NCI-H524 treated with DMSO at 0.1 percent for 48 hours (cell line): ENCODE results near the gene CDK5RAP1.

ENCODE experiments used
- DNase-seq: peaks from one replicate; lab custom pipeline; 2025; lab: John Stamatoyannopoulos, UW

CDK5RAP1 gene

DNA sequence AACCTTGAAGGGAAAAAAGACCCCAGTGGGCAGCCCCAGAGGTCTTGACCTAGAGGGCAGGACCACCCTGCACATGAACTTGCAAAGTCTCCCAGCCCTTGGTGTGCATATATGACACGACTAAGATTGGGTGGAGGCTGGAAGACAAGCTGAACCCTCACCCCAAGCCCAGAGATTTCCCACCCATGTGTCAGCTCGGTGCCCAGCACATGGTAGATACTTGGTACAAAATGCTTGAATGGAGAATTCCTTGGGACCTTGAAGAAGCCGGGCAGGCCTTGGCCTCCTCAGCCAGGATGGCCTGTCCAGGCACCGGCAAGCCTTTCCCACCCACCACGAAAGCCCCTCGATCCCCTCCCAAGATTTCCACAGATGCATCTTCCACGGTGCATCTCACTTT is 67.7 kb downstream of the CDK5RAP1 start:
- DNase-seq = no peak

DNA sequence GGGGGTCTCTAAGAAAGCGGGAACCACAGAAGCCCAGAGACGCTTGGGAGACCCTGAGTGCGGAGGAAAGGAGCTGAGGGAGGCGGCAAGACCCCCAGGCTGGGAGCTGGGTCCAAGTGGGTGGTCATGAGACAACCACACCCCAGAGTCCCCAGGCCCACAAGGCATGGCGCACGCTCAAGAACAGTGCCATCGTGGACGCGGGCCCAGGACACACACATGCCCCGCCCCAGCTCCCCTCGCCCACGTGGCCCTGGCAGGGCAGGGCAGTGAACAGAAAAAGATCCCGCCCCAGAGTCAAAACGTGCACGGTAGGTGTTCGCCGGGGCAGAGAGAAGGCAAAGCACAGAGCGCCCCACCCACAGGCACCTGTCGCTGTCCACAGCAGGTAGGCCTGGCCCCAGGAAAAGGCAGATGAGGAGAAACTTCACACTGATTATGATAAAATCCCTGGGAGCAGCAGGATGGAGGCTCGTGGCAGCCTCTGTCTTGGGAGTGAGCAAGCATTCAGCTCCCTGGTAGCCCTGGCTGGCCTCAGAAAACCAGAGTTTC is 68.3 kb downstream of the CDK5RAP1 start:
- DNase-seq = no peak

DNA sequence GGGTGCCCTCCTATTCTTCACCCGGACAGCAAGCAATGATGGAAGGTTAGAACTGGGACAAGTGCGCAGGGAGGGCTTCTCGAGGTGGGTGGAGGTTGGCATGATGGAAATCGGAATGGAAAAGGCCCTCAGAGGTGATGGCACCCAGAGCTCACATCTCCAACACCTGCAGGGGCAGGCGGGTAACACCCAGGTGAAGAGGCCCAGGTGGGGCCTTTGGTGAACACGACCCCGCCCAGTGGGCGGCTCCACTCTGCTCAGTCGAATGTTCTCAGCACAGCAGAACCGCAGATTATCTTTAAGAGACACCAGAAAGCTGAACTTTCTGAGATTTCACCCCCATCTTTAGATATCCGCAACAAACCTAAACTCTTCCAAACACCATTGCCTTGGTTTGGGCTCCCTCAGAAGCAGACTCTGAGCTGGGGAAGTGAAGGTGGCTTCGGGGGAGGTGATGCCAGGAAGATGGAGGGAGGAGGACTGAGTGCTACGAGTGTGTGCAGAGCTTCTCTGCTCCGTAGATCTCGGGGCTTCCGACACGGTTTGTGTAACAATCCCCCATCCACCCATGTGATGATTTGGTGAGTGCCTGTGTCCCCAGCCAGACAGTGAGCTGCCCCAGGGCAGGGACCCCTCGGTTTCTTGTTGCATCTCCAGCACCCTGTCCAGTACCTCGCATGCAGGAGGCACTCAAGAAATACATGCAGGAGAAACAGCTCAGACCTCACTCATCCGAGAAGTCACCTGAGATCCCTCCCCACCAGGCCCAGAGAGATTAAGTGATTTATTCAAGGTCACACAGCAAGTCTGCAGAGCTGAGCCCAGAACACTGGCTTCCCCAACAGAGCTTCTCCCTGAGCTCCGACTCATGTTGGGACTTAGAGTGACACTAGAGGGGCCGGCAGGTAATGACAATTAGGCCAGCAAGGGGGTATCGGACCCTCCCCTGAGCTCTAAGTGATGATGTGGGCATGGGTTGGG is 72.9 kb downstream of the CDK5RAP1 start:
- DNase-seq = no peak

DNA sequence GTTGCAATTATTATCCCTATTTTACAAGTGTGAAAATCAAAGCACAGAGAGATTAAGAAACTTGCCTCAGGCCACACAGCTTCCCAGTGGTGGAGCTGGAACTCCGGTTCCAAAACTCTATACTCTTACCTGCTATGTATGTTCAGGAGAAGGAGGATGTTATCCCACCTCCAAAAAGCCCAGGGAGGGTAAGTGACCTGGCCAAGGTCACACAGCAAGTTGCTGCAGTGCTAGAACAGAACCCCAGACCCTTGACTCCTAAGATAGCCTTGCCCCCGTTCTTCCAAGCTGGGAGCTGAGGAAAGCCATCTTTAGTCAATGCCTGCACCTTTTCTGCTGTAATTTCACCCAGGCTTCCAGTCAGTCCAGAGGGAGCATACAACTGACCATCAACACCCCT is 76.0 kb downstream of the CDK5RAP1 start:
- DNase-seq = no peak

DNA sequence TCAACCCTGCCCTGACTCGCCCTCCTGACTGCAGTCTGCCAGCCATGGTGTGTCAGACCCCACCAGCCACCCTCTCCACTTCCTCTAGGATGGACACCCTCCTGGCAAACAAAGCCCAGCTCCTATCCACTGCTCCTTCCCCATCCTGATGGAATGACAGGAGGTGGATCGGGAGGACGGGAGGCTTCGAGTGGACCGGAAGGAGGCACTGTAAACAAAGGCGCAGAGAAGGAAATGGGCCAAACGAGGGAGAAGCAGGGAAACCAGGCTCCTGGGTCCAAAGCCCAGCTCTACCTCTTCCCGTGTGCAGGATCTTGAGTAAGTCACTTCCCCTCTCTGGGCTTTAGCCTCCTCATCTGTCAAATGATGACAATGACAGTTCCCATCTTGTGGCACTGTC is 78.1 kb downstream of the CDK5RAP1 start:
- DNase-seq = no peak

DNA sequence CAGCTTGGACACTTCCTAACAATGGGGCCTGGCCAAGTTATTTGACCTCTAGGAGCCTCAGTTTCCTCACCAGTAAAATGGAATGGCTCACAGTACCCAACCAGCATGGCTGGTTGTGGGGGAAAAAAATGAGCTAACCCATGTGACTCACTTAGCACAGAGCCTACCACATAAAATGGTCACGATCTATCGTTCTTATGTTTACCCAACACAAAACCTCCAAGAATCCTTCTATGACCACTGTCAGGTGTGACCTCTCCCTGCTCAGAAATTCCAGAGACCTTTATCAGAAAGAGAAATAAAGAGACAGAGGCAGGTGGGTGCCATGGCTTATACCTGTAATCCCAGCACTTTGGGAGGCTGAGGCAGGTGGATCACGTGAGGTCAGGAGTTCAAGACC is 78.9 kb downstream of the CDK5RAP1 start:
- no peak for DNase-seq

DNA sequence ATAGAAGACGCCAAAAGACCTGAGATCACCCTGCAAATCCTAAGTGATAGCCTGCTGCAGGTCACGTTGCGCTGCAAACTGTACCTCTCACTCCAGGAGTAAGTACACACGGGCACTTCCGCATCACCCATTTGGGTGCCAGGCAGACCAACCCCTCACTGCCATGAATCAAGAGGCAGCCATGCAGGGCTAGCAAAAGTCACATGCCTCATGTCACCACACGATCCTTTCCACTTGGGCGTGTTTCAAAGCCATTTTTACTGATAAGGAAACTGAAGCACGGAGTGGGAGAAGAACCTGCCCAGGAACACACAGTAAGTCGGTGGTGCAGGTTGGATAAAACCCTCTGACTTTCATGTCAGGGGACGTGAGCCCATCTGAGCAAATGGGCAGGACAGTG is 81.3 kb downstream of the CDK5RAP1 start:
- DNase-seq = no peak

DNA sequence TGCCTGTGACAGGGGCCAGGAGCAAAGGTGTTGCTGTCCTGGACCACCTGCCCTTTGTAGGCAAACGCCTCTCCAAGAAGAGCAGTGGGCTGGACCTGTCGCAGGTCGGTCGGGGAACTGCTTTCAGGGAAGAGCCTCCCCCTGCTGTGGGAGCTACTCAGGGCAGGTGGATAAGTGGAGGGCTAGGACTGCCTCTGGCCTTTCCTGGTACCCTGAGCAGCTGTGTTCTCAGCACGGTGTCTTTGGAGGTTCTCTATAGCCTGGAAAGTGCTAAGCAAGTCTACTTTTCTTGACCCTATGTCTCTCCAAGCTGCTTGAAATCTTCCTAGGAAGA is 83.3 kb downstream of the CDK5RAP1 start:
- no peak for DNase-seq

DNA sequence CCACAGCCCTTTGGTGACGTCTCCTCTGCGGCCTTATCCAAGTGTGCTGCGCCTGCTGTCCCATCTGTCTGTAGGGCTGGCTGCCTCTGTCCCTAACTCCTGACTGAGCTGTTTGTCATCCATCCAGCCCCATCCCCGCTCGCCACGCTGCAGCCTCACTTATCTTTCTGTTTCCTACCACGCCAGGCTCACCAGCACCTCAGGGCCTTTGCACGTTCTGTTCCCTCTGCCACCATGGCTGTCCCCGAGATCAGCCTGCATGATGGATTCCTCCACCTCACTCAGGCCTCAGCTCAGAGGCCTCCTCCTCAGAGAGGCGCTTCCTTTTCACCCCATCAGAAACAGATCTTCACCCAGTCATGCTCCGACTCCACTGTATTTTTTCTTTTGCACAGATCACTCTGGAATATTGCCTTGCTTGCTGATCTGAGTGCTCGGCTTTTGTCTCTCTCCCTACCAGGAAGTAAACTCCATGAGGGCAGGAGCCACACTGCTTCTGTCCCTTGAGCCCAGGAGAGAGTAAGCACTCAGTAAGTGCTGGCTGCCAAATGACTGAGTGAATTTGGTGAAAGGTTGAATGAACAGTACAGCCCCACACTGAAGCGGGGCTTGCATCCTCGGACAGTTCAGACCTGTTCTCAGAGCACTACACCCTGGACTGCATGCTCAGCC is 83.8 kb downstream of the CDK5RAP1 start:
- DNase-seq = no peak

DNA sequence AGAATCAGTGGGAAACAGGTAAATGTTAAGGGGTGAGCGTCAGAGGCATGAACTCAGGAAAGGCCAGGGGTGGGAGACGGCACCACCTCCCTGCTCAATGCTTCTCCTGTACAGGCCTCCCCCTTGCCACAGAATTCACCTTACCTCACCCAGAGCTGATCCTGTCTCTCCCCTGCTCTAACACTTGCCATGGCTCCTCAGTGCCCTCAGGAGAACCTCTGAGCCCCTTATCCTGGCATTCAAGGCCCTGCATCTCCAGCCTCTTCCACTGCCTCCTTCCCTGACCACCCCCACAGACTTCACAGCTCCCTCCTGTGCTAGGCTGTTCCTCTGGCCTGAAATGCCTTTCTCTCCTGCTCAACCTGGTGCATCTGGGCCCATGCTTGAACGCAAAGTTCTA is 84.4 kb downstream of the CDK5RAP1 start:
- no peak for DNase-seq

DNA sequence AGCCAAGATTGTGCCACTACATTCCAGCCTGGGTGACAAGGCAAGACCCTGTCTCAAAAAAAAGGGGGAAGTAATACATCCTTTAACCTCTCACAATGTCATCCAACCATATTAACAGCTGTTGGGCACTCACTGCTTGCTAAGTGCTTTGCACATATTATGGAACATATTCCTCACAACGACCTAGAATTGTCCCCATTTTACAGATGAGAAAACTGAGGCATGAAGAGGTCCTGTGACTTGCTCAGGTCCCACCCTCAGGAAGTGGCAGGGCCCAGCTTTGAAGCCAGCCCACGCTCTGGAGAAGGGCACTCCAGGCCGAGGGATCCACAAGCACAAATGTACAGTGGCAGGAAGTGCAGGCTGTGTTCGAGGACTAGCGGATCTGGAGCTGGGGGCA is 85.0 kb downstream of the CDK5RAP1 start:
- DNase-seq = no peak

DNA sequence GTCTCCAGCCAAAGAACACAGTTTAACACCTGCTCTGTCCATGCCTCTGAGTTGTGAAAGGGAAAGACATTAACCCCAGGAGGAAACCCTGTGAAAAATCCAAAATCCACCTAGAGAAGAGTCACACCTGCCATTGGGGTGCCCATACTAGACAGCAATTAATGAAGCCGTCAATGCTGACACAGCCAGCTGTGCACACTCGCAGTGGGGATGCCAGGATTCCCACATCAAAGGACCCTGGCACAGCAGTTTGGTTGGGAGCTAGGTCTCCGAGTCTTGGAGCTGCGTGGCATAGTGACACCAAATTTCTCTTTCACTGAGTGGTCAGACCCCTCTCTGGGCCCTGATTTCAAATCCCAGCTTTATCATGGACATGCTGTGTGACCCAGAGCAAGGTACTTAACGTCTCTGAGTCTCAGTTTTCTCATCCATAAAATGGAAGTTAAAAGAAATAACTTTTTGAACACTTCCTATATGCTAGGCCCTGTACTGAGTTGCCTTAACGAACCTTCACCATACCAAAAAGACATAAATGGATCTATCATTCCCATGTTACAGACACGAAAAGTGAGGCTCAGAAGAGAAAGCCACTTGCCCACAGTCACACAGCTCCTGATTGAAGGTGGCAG is 87.5 kb downstream of the CDK5RAP1 start:
- DNase-seq = no peak

DNA sequence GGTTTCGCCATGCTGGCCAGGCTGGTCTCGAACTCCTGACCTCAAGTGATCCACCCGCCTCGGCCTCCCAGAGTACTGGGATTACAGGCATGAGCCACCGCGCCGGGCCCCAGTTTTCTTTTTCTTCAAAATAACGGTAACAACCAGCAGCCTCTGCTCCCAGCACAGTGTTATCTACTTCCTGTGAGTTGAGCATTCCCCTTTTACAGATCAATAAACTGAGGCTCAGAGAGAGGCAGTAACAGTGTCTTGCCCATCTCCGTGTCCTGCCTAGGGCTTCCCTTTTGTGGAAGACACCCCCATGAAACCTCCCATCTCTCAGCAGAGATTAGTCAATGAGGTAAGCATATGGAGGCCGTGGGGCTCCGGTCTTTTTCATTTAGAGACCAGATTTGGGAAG is 88.7 kb downstream of the CDK5RAP1 start:
- DNase-seq = no peak

DNA sequence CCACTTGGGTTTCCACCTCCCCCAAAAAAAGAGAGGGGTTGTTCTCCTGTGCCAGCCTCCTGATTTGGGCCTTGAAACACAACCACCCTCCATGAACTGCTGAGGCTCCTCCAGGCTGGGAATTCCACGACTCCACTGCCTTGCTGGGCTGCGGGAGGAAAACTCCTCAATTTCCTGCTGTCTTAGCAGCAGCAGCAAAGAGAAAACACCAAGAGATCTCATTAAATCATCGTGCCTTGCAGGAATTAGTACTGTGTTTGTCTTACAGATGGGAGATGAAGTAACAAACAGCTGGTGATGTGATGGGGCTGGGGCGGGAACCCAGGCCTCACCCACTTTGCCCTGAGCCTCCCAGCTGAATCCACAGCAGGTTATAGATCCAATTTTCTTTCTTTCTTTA is 89.3 kb downstream of the CDK5RAP1 start:
- DNase-seq = no peak

DNA sequence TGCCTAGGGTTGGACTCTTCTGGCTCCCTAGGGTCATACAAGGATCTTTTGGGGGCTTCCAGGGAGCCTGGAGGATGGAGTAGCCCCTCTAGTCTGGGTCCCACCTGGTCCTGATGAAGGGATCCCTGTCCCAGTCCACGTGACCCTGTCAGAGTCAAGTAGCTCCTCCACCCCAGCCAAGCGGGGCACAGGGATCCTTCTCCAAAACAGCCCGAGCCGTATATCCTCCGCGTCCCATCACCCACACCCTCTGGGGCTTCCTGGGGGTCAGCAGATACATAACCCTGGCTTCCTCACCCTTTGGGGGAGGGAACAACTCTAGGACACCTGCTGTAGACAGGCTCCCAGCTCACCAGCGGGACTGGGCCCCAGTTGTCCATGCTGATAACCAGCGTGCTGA is 90.3 kb downstream of the CDK5RAP1 start:
- DNase-seq = no peak

DNA sequence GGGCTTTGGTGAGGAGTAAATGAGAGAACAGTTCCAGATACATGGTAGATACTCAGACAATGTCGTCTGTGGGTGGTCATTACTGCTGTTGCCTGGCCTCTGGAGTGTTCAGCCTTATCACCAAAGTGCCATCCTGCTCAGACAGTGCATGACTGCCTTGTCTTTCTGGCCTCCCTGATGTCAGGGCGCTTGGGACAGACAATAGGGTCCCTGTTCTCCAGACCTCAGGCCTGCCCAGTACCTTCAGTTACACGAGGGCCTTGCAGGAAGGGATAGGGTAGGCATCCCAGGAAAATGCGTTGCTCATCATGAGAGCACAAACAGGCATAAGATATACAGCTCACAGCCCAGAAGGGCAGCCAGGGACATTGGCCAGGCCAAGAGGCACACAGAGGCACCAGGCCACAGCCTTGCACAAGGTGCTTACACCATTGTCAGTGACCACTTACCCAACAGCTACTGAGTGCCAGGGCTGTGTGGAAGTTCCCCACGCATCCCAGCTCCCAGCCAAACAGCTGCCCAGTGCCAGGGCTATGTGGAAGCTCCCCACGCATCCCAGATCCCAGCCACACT is 90.9 kb downstream of the CDK5RAP1 start:
- DNase-seq = no peak

DNA sequence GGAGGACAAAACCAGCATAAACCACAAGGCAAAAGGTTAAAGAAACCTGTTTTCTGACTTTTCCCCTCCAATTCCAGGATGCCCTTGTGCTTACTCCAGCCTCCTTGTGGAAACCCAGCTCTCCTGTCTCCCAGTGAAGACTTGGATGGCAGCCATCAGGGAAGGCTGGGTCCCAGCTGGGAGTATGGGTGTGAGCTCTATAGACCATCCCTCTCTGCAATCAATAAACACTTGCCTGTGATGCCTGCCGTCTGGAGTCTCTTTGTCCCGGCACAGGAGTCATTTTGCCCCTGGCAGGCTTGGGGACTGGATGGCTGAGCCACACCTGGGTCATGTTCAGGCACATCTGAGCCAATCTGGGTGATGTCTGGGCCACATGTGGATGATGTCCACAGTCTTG is 91.7 kb downstream of the CDK5RAP1 start:
- no peak for DNase-seq
